Measurements from ENCODE around the gene MAN1C1. TPM values are rescaled to one million over a fixed set of nuclear protein-coding genes. Genes with fewer than 3 reads are reported as not detected.

MAN1C1 gene
- total RNA-seq, 2 donors from 2014 or later, result 2.2 to 4.3 TPM

- Histone ChIP-seq H3K36me3 (ENCODE audit: control insufficient read depth, insufficient read depth, low read length) (no peaks in the 10 kb centered on the region), H3K27ac (ENCODE audit: low read depth, low read length) (no peak overlapping the region), H3K9me3 (ENCODE audit: control insufficient read depth, low read length) (no peaks in the 10 kb centered on the region), H3K9ac (ENCODE audit: extremely low read depth, low read length, poor library complexity, severe bottlenecking) (no peak overlapping the region), H3K4me1 (ENCODE audit: control insufficient read depth, insufficient read depth, low read length) (no peaks in the 10 kb centered on the region), H3K4me3 (ENCODE audit: low read length) (no peak overlapping the region), H3K27me3 (ENCODE audit: control insufficient read depth, insufficient read depth, low read length, poor library complexity, severe bottlenecking) (no peaks in the 10 kb centered on the region)
- H3K9me3 Mint-ChIP-seq, result no peaks in the 10 kb centered on the region
- H3K36me3 Mint-ChIP-seq (ENCODE audit: low read depth), result no peaks in the 10 kb centered on the region
- no peak overlapping the region for H3K27ac Mint-ChIP-seq
- H3K27me3 Mint-ChIP-seq (ENCODE audit: insufficient read depth), result no peaks in the 10 kb centered on the region
- WGBS, 2 experiments (ENCODE audit: insufficient coverage in 1 of 2, insufficient read length in 1 of 2), result 95 to 100% methylated on average over 2 of the region's 2 CpGs
- peaks cover 4% of the 10 kb centered on the region for H3K4me1 Mint-ChIP-seq
- no peak for DNase-seq
- no peak for TF ChIP-seq CTCF (conservative IDR thresholded peaks at IDR 0.05)
- no peak overlapping the region for H3K4me3 Mint-ChIP-seq
Observed at GRCh38 chr1:25738499-25738898, 121.9 kb downstream of the MAN1C1 start.

GRCh38 chr1:25739341-25739740 is 122.8 kb downstream of the MAN1C1 start:
- H3K9me3 ChIP-seq (ENCODE audit: control insufficient read depth, low read length), result no peaks in the 10 kb centered on the region
- no peak for DNase-seq
- H3K9ac ChIP-seq (ENCODE audit: extremely low read depth, low read length, poor library complexity, severe bottlenecking), result no peak overlapping the region
- TF ChIP-seq CTCF (conservative IDR thresholded peaks at IDR 0.05), result no peak
- H3K4me3 ChIP-seq (ENCODE audit: low read length), result no peak overlapping the region
- peaks cover 6% of the 10 kb centered on the region for H3K4me1 ChIP-seq (ENCODE audit: control insufficient read depth, insufficient read depth, low read length)
- H3K4me1 Mint-ChIP-seq, result peaks cover 12% of the 10 kb centered on the region
- no peak overlapping the region for H3K27ac ChIP-seq (ENCODE audit: low read depth, low read length)
- H3K36me3 ChIP-seq (ENCODE audit: control insufficient read depth, insufficient read depth, low read length), result no peaks in the 10 kb centered on the region
- H3K4me3 Mint-ChIP-seq, result no peak overlapping the region
- WGBS, 2 experiments (ENCODE audit: insufficient coverage in 1 of 2, insufficient read length in 1 of 2), result 83 to 86% methylated on average over 3 to 4 of the region's 4 CpGs
- H3K27me3 Mint-ChIP-seq (ENCODE audit: insufficient read depth), result no peaks in the 10 kb centered on the region
- no peaks in the 10 kb centered on the region for H3K9me3 Mint-ChIP-seq
- no peaks in the 10 kb centered on the region for H3K27me3 ChIP-seq (ENCODE audit: control insufficient read depth, insufficient read depth, low read length, poor library complexity, severe bottlenecking)
- no peak overlapping the region for H3K27ac Mint-ChIP-seq
- no peaks in the 10 kb centered on the region for H3K36me3 Mint-ChIP-seq (ENCODE audit: low read depth)

GRCh38 chr1:25740071-25740470 is 123.5 kb downstream of the MAN1C1 start:
- H3K9me3 Mint-ChIP-seq, result no peaks in the 10 kb centered on the region
- no peak overlapping the region for H3K9ac ChIP-seq (ENCODE audit: extremely low read depth, low read length, poor library complexity, severe bottlenecking)
- H3K4me1 Mint-ChIP-seq, result peaks cover 19% of the 10 kb centered on the region
- H3K27ac Mint-ChIP-seq, result no peak overlapping the region
- no peak for DNase-seq
- H3K27me3 ChIP-seq (ENCODE audit: control insufficient read depth, insufficient read depth, low read length, poor library complexity, severe bottlenecking), result no peaks in the 10 kb centered on the region
- 92 to 96% methylated on average over 5 to 10 of the region's 10 CpGs for WGBS, 2 experiments (ENCODE audit: insufficient coverage in 1 of 2, insufficient read length in 1 of 2)
- no peak overlapping the region for H3K27ac ChIP-seq (ENCODE audit: low read depth, low read length)
- no peak for TF ChIP-seq CTCF (conservative IDR thresholded peaks at IDR 0.05)
- no peaks in the 10 kb centered on the region for H3K36me3 ChIP-seq (ENCODE audit: control insufficient read depth, insufficient read depth, low read length)
- peaks cover 10% of the 10 kb centered on the region for H3K4me1 ChIP-seq (ENCODE audit: control insufficient read depth, insufficient read depth, low read length)
- H3K9me3 ChIP-seq (ENCODE audit: control insufficient read depth, low read length), result no peaks in the 10 kb centered on the region
- no peaks in the 10 kb centered on the region for H3K36me3 Mint-ChIP-seq (ENCODE audit: low read depth)
- no peak overlapping the region for H3K4me3 ChIP-seq (ENCODE audit: low read length)
- H3K4me3 Mint-ChIP-seq, result no peak overlapping the region
- H3K27me3 Mint-ChIP-seq (ENCODE audit: insufficient read depth), result no peaks in the 10 kb centered on the region
